Keratinocyte (primary cell): ENCODE data around the gene ALCAM.

Experiments
- CTCF ChIP-seq, 3 experiments: IDR thresholded peaks in 1 of 3; conservative IDR thresholded peaks in 1 of 3; optimal IDR thresholded peaks in 1 of 3; 2 replicates in 2 of 3; 3 replicates in 1 of 3; pipeline versions ENCODE3 to v1.5.1; 2011; ENCODE audit warnings: low read length in 3 of 3, mild to moderate bottlenecking in 3 of 3, moderate library complexity in 2 of 3, control low read depth in 1 of 3, inconsistent platforms in 1 of 3; ENCODE audit not compliant: insufficient read depth in 2 of 3; ENCODE audit errors: extremely low read depth in 1 of 3
- EZH2 ChIP-seq: IDR thresholded peaks from one replicate; pipeline ENCODE4 v1.6.1; 2012; ENCODE audit warnings: inconsistent platforms, mild to moderate bottlenecking, low read length, moderate library complexity

- TF ChIP-seq CTCF (optimal IDR thresholded peaks at IDR 0.05 in 1 of 3, IDR thresholded peaks at IDR 0.05 in 1 of 3, conservative IDR thresholded peaks at IDR 0.05 in 1 of 3; ENCODE audit: extremely low read depth in 1 of 3, insufficient read depth in 2 of 3, low read length in 3 of 3) (no peak), EZH2 (no peak)
Measured at GRCh38 chr3:105466495-105467404, 100.0 kb downstream of the ALCAM start.
